GM21825 (cell line): Measurements from ENCODE around the gene XIAP.
"Not testable (repeated sequence)": the region's sequence is repeated elsewhere in the genome, so short reads cannot be mapped to it uniquely, and the experiment has no call there.

Experiments
- ATAC-seq: cut with Tn5 transposase; IDR thresholded peaks from one replicate; pipeline ENCODE4 v1.9.1; 2021; ENCODE audit warnings: mild to moderate bottlenecking, moderate library complexity; ENCODE audit not compliant: unreplicated experiment

Gene XIAP

GRCh38 chrX:123859846-123860838 is at the start of gene XIAP:
TSS of gene XIAP (plus strand) at chrX:123860053. CDS start at chrX:123885663, 25,610 bp downstream.
- ATAC-seq = peak; percentile 82

- ATAC-seq = no peak
These were observed 45.5 kb upstream of the XIAP start for GRCh38 chrX:123814343-123814742.

GRCh38 chrX:123814934-123815394 is 44.9 kb upstream of the XIAP start:
- not testable (repeated sequence) for ATAC-seq

- no peak for ATAC-seq
These were observed 42.5 kb upstream of the XIAP start for GRCh38 chrX:123817288-123817894.

GRCh38 chrX:123818243-123818642 is 41.6 kb upstream of the XIAP start:
- ATAC-seq = no peak

- no peak for ATAC-seq
These were observed 36.9 kb upstream of the XIAP start for GRCh38 chrX:123822965-123823364.

- ATAC-seq = peak; percentile 94
These were observed 29.5 kb upstream of the XIAP start for GRCh38 chrX:123830309-123830708.

- peak; percentile 75 for ATAC-seq
These were observed 26.5 kb upstream of the XIAP start for GRCh38 chrX:123833387-123833786.

- no peak for ATAC-seq
These were observed 25.7 kb upstream of the XIAP start for GRCh38 chrX:123834116-123834515.

GRCh38 chrX:123835661-123836371 is 24.0 kb upstream of the XIAP start:
- ATAC-seq = no peak

GRCh38 chrX:123845129-123845528 is 14.7 kb upstream of the XIAP start:
- ATAC-seq = not testable (repeated sequence)

- ATAC-seq = no peak
These were observed 13.2 kb upstream of the XIAP start for GRCh38 chrX:123846577-123847038.

GRCh38 chrX:123847056-123847455 is 12.8 kb upstream of the XIAP start:
- ATAC-seq = no peak

GRCh38 chrX:123849096-123849495 is 10.8 kb upstream of the XIAP start:
- ATAC-seq = no peak

GRCh38 chrX:123849906-123850305 is 9.9 kb upstream of the XIAP start:
- not testable (repeated sequence) for ATAC-seq

- no peak for ATAC-seq
These were observed 8.8 kb upstream of the XIAP start for GRCh38 chrX:123851079-123851478.

- no peak for ATAC-seq
These were observed 5.5 kb upstream of the XIAP start for GRCh38 chrX:123854329-123854728.

- peak; percentile 35 for ATAC-seq
These were observed 426 bp upstream of the XIAP start for GRCh38 chrX:123859409-123859845.

- no peak for ATAC-seq
These were observed 1.1 kb downstream of the XIAP start for GRCh38 chrX:123860983-123861382.

- no peak for ATAC-seq
These were observed 9.6 kb downstream of the XIAP start for GRCh38 chrX:123869488-123869887.

GRCh38 chrX:123871309-123871708 is 11.5 kb downstream of the XIAP start:
- no peak for ATAC-seq
